ENCODE results near the gene ADAMTS17.

Gene ADAMTS17

GRCh38 chr15:99978426-99978825 is 363.3 kb downstream of the ADAMTS17 start:
- no peak for DNase-seq (ENCODE audit: low read depth in 2 of 2)

- no peak for DNase-seq (ENCODE audit: low read depth in 2 of 2)
These were observed 363.8 kb downstream of the ADAMTS17 start for GRCh38 chr15:99977929-99978328.

- DNase-seq (ENCODE audit: low read depth in 2 of 2), result no peak
These were observed 364.9 kb downstream of the ADAMTS17 start for GRCh38 chr15:99976811-99977271.

GRCh38 chr15:99976000-99976399 is 365.8 kb downstream of the ADAMTS17 start:
- no peak for DNase-seq (ENCODE audit: low read depth in 2 of 2)

GRCh38 chr15:99974246-99974645 is 367.5 kb downstream of the ADAMTS17 start:
- no peak for DNase-seq (ENCODE audit: low read depth in 2 of 2)

- DNase-seq (ENCODE audit: low read depth in 2 of 2), result no peak
These were observed 368.4 kb downstream of the ADAMTS17 start for GRCh38 chr15:99973351-99973750.

- DNase-seq (ENCODE audit: low read depth in 2 of 2), result no peak
These were observed 370.8 kb downstream of the ADAMTS17 start for GRCh38 chr15:99970891-99971430.

GRCh38 chr15:99969261-99969920 is 372.4 kb downstream of the ADAMTS17 start:
- no peak for DNase-seq (ENCODE audit: low read depth in 2 of 2)

- DNase-seq (ENCODE audit: low read depth in 2 of 2), result no peak
These were observed 373.9 kb downstream of the ADAMTS17 start for GRCh38 chr15:99967841-99968371.

GRCh38 chr15:99966815-99967214 is 375.0 kb downstream of the ADAMTS17 start:
- no peak for DNase-seq (ENCODE audit: low read depth in 2 of 2)

GRCh38 chr15:99965376-99965775 is 376.4 kb downstream of the ADAMTS17 start:
- DNase-seq (ENCODE audit: low read depth in 2 of 2), result no peak

GRCh38 chr15:99963976-99964375 is 377.8 kb downstream of the ADAMTS17 start:
- no peak for DNase-seq (ENCODE audit: low read depth in 2 of 2)

GRCh38 chr15:99963096-99963825 is 378.5 kb downstream of the ADAMTS17 start:
- no peak for DNase-seq (ENCODE audit: low read depth in 2 of 2)

GRCh38 chr15:99962006-99962561 is 379.7 kb downstream of the ADAMTS17 start:
- DNase-seq (ENCODE audit: low read depth in 2 of 2), result no peak

- peak in 1 of 2 donors; percentile 12 for DNase-seq (ENCODE audit: low read depth in 2 of 2)
These were observed 380.7 kb downstream of the ADAMTS17 start for GRCh38 chr15:99961011-99961441.

- DNase-seq (ENCODE audit: low read depth in 2 of 2), result no peak
These were observed 382.4 kb downstream of the ADAMTS17 start for GRCh38 chr15:99959326-99959725.

GRCh38 chr15:99958426-99959097 is 383.2 kb downstream of the ADAMTS17 start:
- DNase-seq (ENCODE audit: low read depth in 2 of 2), result no peak

- DNase-seq (ENCODE audit: low read depth in 2 of 2), result no peak
These were observed 384.1 kb downstream of the ADAMTS17 start for GRCh38 chr15:99957642-99958013.

GRCh38 chr15:99956820-99957641 is 384.7 kb downstream of the ADAMTS17 start:
- DNase-seq (ENCODE audit: low read depth in 2 of 2), result no peak

GRCh38 chr15:99956022-99956775 is 385.6 kb downstream of the ADAMTS17 start:
- DNase-seq (ENCODE audit: low read depth in 2 of 2), result no peak
